ENCODE data around the gene GPC6. TPM values are rescaled to one million over a fixed set of nuclear protein-coding genes. Genes with fewer than 3 reads are reported as not detected.

Gene GPC6
- total RNA-seq, 5 donors from 2014 or later (not counting 1 experiment from before 2014, with no cell fraction given), result 0.03 to 0.18 (median 0.06) TPM; not detected in 2

DNA sequence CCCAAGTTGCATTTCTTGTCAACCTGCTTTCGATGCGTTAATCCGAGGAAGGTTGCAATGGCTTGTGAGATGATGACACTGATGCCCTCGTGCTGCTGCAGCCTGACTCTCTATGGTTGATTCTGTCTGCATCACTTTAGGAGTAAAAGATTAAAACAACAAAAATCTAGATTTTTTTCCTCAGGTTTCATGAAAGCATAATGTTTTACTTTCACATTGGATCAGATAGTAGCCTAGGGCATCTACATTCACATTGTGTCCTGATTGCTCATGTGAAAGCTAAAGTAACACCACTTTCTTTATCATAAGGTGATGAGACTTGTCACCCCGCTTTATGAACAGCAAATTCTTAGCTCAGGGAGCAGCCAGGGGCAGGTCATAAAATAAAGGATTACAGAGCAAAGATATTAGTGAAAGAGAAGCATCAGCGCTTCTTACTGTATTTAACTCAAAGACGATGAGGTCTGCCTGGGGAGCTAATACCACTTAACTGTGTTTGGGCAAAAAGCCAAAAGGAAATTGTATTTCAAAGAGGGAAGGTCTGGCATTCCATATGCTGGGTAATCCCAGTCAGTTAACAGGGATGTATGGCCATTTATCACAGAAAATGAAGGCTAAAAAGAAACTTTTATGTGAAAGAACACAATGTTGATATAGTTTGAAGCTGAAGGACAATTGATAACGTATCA lies 270.5 kb downstream of the GPC6 start:
- no peak for ATAC-seq (replicated peaks in 1 of 4)
- H3K4me1 Mint-ChIP-seq, result no peaks in the 10 kb centered on the region
- no peaks in the 10 kb centered on the region for H3K36me3 ChIP-seq (ENCODE audit: control insufficient read depth in 2 of 2, extremely low read depth in 1 of 2, insufficient read depth in 1 of 2, low read length in 1 of 2)
- POLR2A ChIA-PET, result no interaction called here
- no peaks in the 10 kb centered on the region for H3K27me3 ChIP-seq (replicated peaks in 1 of 2; ENCODE audit: control insufficient read depth in 2 of 2, extremely low read depth in 1 of 2, insufficient read depth in 2 of 2, low read length in 1 of 2)
- H3K9me3 Mint-ChIP-seq, result peaks cover 0 to 5% (median 0%) of the 10 kb centered on the region in 3 donors
- H3K27me3 Mint-ChIP-seq, result no peaks in the 10 kb centered on the region
- H3K36me3 Mint-ChIP-seq, result no peaks in the 10 kb centered on the region
- H3K4me3 ChIP-seq (ENCODE audit: control insufficient read depth in 1 of 2, extremely low read depth in 1 of 2, low read length in 1 of 2), result no peak overlapping the region
- H3K4me1 ChIP-seq (ENCODE audit: control insufficient read depth in 1 of 2, extremely low read depth in 1 of 2, insufficient read depth in 2 of 2, low read length in 2 of 2), result no peaks in the 10 kb centered on the region
- H3K9me3 ChIP-seq, result no peaks in the 10 kb centered on the region
- no peak overlapping the region for H3K27ac ChIP-seq (ENCODE audit: low read length)
- CTCF ChIA-PET, result no interaction called here
- no peak for DNase-seq
- no peak overlapping the region for H3K27ac Mint-ChIP-seq
- 78% methylated on average over 2 of the region's 8 CpGs for WGBS (ENCODE audit: insufficient coverage)
- no peak overlapping the region for H3K4me3 Mint-ChIP-seq

- Histone ChIP-seq H3K36me3 (ENCODE audit: control insufficient read depth in 2 of 2, extremely low read depth in 1 of 2, insufficient read depth in 1 of 2, low read length in 1 of 2) (no peaks in the 10 kb centered on the region), H3K27me3 (replicated peaks in 1 of 2; ENCODE audit: control insufficient read depth in 2 of 2, extremely low read depth in 1 of 2, insufficient read depth in 2 of 2, low read length in 1 of 2) (no peaks in the 10 kb centered on the region), H3K9me3 (no peaks in the 10 kb centered on the region), H3K4me1 (ENCODE audit: control insufficient read depth in 1 of 2, extremely low read depth in 1 of 2, insufficient read depth in 2 of 2, low read length in 2 of 2) (no peaks in the 10 kb centered on the region), H3K4me3 (ENCODE audit: control insufficient read depth in 1 of 2, extremely low read depth in 1 of 2, low read length in 1 of 2) (no peak overlapping the region), H3K27ac (ENCODE audit: low read length) (no peak overlapping the region)
- 40% methylated on average over 3 of the region's 5 CpGs for WGBS (ENCODE audit: insufficient coverage)
- no peaks in the 10 kb centered on the region for H3K36me3 Mint-ChIP-seq
- POLR2A ChIA-PET, result no interaction called here
- H3K4me3 Mint-ChIP-seq, result no peak overlapping the region
- H3K4me1 Mint-ChIP-seq, result no peaks in the 10 kb centered on the region
- CTCF ChIA-PET, result no interaction called here
- H3K27ac Mint-ChIP-seq, result no peak overlapping the region
- H3K9me3 Mint-ChIP-seq, result peaks cover 0 to 5% (median 0%) of the 10 kb centered on the region in 3 donors
- no peaks in the 10 kb centered on the region for H3K27me3 Mint-ChIP-seq
- ATAC-seq (replicated peaks in 1 of 4), result no peak
- no peak for DNase-seq
Observed at GRCh38 chr13:93499991-93500390, 273.4 kb downstream of the GPC6 start.

DNA sequence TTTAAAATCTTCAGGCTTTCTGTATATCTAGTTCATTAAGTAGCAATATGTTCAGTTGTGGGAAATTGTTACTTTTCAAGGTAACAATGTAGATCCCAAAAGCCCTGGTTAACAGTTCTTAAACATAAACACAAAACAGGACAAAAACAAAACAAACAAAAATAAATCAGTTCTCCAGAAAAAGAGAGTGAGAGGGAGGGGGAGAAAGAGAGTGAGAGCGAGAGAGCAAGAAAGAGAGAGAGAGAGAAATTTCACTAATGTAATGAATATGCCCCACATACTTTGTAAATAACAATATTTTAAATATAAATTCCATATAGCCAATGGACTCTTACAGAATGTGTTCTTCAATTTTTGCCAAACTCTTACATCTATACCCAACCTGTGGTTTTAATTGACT lies 275.5 kb downstream of the GPC6 start:
- Mint-ChIP-seq H3K4me1 (no peaks in the 10 kb centered on the region), H3K9me3 (peaks cover 0 to 5% (median 0%) of the 10 kb centered on the region in 3 donors), H3K27me3 (no peaks in the 10 kb centered on the region), H3K4me3 (no peak overlapping the region), H3K27ac (no peak overlapping the region), H3K36me3 (no peaks in the 10 kb centered on the region)
- H3K27me3 ChIP-seq (replicated peaks in 1 of 2; ENCODE audit: control insufficient read depth in 2 of 2, extremely low read depth in 1 of 2, insufficient read depth in 2 of 2, low read length in 1 of 2), result no peaks in the 10 kb centered on the region
- no CpG with 5 or more reads among the region's 1 CpG for WGBS (ENCODE audit: insufficient coverage)
- no peak for ATAC-seq (replicated peaks in 1 of 4)
- no peak overlapping the region for H3K4me3 ChIP-seq (ENCODE audit: control insufficient read depth in 1 of 2, extremely low read depth in 1 of 2, low read length in 1 of 2)
- no peak for DNase-seq
- H3K9me3 ChIP-seq, result no peaks in the 10 kb centered on the region
- H3K27ac ChIP-seq (ENCODE audit: low read length), result no peak overlapping the region
- POLR2A ChIA-PET, result no interaction called here
- CTCF ChIA-PET, result no interaction called here
- no peaks in the 10 kb centered on the region for H3K4me1 ChIP-seq (ENCODE audit: control insufficient read depth in 1 of 2, extremely low read depth in 1 of 2, insufficient read depth in 2 of 2, low read length in 2 of 2)
- no peaks in the 10 kb centered on the region for H3K36me3 ChIP-seq (ENCODE audit: control insufficient read depth in 2 of 2, extremely low read depth in 1 of 2, insufficient read depth in 1 of 2, low read length in 1 of 2)

DNA sequence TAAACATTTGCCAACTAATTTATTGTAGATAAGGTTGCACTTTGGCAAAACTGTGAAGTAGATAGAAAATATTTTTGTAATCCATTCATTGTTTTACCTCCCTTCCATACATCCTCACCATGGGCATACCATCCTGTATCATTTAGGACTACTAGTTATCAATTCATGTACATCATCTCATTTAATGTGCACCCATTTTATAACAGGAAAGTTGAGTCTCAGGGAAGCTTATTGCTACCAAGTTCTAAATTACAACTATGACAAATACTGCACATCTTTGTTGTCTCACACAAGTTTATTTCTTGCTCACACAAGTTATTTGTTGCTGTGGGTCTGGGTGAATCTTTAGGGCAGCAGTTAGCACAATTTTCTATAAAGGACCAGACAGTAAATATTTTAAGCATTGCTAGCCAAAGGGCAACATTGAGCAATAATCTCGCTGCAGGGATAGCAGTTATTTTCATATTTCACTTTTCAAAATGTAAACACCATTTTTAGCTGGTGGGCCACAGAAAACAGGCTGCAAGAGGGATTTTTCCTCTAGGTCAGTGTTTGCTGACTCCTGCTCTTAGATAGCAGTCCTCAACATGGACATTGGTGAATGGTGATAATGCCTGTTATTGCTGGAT lies 276.5 kb downstream of the GPC6 start:
- H3K4me3 Mint-ChIP-seq, result no peak overlapping the region
- H3K36me3 Mint-ChIP-seq, result no peaks in the 10 kb centered on the region
- Histone ChIP-seq H3K4me3 (ENCODE audit: control insufficient read depth in 1 of 2, extremely low read depth in 1 of 2, low read length in 1 of 2) (no peak overlapping the region), H3K27me3 (replicated peaks in 1 of 2; ENCODE audit: control insufficient read depth in 2 of 2, extremely low read depth in 1 of 2, insufficient read depth in 2 of 2, low read length in 1 of 2) (no peaks in the 10 kb centered on the region), H3K9me3 (no peaks in the 10 kb centered on the region), H3K27ac (ENCODE audit: low read length) (no peak overlapping the region), H3K4me1 (ENCODE audit: control insufficient read depth in 1 of 2, extremely low read depth in 1 of 2, insufficient read depth in 2 of 2, low read length in 2 of 2) (no peaks in the 10 kb centered on the region), H3K36me3 (ENCODE audit: control insufficient read depth in 2 of 2, extremely low read depth in 1 of 2, insufficient read depth in 1 of 2, low read length in 1 of 2) (no peaks in the 10 kb centered on the region)
- no peaks in the 10 kb centered on the region for H3K4me1 Mint-ChIP-seq
- WGBS (ENCODE audit: insufficient coverage), result no CpG with 5 or more reads among the region's 1 CpG
- H3K27ac Mint-ChIP-seq, result no peak overlapping the region
- ChIA-PET CTCF (no interaction called here), POLR2A (no interaction called here)
- H3K27me3 Mint-ChIP-seq, result no peaks in the 10 kb centered on the region
- no peak for DNase-seq
- no peak for ATAC-seq (replicated peaks in 1 of 4)
- H3K9me3 Mint-ChIP-seq, result peaks cover 0 to 3% (median 0%) of the 10 kb centered on the region in 3 donors

DNA sequence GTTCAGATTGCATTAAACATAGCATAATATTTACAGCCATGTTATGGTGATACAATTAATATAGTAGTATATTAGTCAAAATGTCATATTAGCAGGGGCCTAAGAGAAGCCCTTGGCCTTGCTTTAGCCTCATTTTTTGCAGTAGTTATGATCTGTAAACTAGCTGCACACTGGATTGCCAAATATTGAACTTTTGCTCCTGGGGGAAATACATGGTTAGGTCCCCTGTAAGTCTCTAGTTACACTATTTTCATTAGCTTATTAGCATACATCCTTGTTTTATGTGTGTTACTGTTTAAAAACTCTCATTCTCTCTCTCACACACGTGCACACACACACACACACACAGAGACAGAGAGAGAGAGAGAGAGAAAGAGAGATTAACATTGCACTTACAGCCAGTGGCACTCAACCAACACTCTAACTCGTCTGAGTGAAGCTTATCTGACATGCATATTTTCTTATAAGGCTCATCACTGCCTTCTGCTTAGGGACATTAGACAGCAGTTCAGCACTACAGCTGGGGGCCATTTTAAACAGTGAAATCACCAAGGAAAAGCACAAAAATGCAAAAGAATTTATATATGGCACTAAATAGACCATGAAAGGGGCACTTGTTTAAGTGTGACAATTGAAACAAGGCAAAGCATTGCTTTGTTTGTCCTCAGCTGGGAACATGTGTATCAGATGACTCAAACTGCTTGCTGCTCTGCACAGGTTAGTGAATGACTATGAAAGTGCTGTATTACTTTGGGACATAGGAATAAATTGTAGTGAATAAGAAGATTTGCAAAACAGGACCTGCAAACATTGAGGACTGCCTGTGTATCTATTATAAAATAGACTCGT lies 278.7 kb downstream of the GPC6 start:
- ATAC-seq (replicated peaks in 1 of 4) (no peak), DNase-seq (no peak)
- Mint-ChIP-seq H3K36me3 (no peaks in the 10 kb centered on the region), H3K9me3 (peaks cover 0 to 4% (median 3%) of the 10 kb centered on the region in 3 donors), H3K27me3 (no peaks in the 10 kb centered on the region), H3K4me1 (peaks cover 0 to under 1% (median 0%) of the 10 kb centered on the region in 3 donors), H3K27ac (no peak overlapping the region), H3K4me3 (no peak overlapping the region)
- Histone ChIP-seq H3K9me3 (no peaks in the 10 kb centered on the region), H3K4me1 (ENCODE audit: control insufficient read depth in 1 of 2, extremely low read depth in 1 of 2, insufficient read depth in 2 of 2, low read length in 2 of 2) (no peaks in the 10 kb centered on the region), H3K27me3 (replicated peaks in 1 of 2; ENCODE audit: control insufficient read depth in 2 of 2, extremely low read depth in 1 of 2, insufficient read depth in 2 of 2, low read length in 1 of 2) (no peaks in the 10 kb centered on the region), H3K27ac (ENCODE audit: low read length) (no peak overlapping the region), H3K4me3 (ENCODE audit: control insufficient read depth in 1 of 2, extremely low read depth in 1 of 2, low read length in 1 of 2) (no peak overlapping the region), H3K36me3 (ENCODE audit: control insufficient read depth in 2 of 2, extremely low read depth in 1 of 2, insufficient read depth in 1 of 2, low read length in 1 of 2) (no peaks in the 10 kb centered on the region)
- no CpG with 5 or more reads among the region's 3 CpGs for WGBS (ENCODE audit: insufficient coverage)
- POLR2A ChIA-PET, result interaction anchor here in 1 of 2 donors (0.7 kb wide), 1 partner anchor 1871 kb away, joined by 3 read pairs; no protein-coding TSS in a partner anchor
- CTCF ChIA-PET, result no interaction called here

DNA sequence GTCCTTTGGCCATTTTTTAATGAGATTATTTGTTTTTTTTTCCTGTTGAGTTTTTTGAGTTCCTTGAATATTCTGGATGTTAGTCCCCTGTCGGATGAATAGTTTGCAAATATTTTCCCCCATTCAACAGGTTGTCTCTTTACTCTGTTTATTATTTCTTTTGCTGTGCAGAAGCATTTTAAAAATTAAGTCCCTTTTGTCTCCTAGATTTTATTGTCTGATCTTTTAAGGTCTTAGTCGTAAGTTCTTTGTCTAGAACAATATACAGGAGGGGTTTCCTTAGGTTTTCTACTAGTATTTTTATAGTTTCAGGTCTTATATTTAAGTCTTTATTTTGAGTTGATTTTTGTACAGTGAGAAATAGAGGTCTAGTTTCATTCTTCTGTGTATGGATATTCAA lies 284.4 kb downstream of the GPC6 start:
- Mint-ChIP-seq H3K36me3 (no peaks in the 10 kb centered on the region), H3K4me3 (no peak overlapping the region), H3K27me3 (no peaks in the 10 kb centered on the region), H3K4me1 (peaks cover 0 to 4% (median 2%) of the 10 kb centered on the region in 3 donors), H3K27ac (no peak overlapping the region), H3K9me3 (peaks cover 0 to 4% (median 3%) of the 10 kb centered on the region in 3 donors)
- CTCF ChIA-PET, result no interaction called here
- no peaks in the 10 kb centered on the region for H3K27me3 ChIP-seq (replicated peaks in 1 of 2; ENCODE audit: control insufficient read depth in 2 of 2, extremely low read depth in 1 of 2, insufficient read depth in 2 of 2, low read length in 1 of 2)
- no CpG with 5 or more reads among the region's 2 CpGs for WGBS (ENCODE audit: insufficient coverage)
- no peak for DNase-seq
- no peaks in the 10 kb centered on the region for H3K9me3 ChIP-seq
- H3K4me1 ChIP-seq (ENCODE audit: control insufficient read depth in 1 of 2, extremely low read depth in 1 of 2, insufficient read depth in 2 of 2, low read length in 2 of 2), result no peaks in the 10 kb centered on the region
- no peak overlapping the region for H3K4me3 ChIP-seq (ENCODE audit: control insufficient read depth in 1 of 2, extremely low read depth in 1 of 2, low read length in 1 of 2)
- no peak overlapping the region for H3K27ac ChIP-seq (ENCODE audit: low read length)
- no peak for ATAC-seq (replicated peaks in 1 of 4)
- POLR2A ChIA-PET, result no interaction called here
- no peaks in the 10 kb centered on the region for H3K36me3 ChIP-seq (ENCODE audit: control insufficient read depth in 2 of 2, extremely low read depth in 1 of 2, insufficient read depth in 1 of 2, low read length in 1 of 2)

All from T-cell (primary cell).